ENCODE data around the gene BACH2.

BACH2 gene

DNA sequence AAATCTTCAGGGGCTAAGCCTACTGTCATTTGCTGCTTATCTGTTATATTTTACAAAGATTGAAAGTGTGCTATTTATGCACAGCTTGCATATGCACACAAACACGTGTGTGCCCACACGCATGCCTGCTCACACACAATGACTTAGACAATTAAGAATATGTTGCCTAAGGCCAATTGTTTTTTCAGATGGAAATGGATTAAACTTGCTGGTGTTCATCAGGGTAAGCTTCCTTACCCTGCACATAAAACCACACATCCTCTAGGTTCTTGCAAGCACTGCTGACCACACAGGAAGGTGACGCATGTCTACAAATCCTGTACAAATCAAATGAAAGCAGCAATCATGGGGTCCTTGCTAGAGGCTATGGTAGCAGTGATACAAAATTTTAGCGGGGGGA is 344.0 kb downstream of the BACH2 start:
- Histone ChIP-seq H4K20me1 (ENCODE audit: low read depth, low read length) (no peaks in the 10 kb centered on the region), H3K4me3 (ENCODE audit: insufficient read depth, low read length, poor library complexity, severe bottlenecking) (no peak overlapping the region), H3F3A (ENCODE audit: insufficient read depth) (no peaks in the 10 kb centered on the region), H3K27me3 (ENCODE audit: low read length) (no peaks in the 10 kb centered on the region), H3K27ac (ENCODE audit: low read depth, low read length) (no peak overlapping the region), H3K4me2 (ENCODE audit: low read depth, low read length, poor library complexity, severe bottlenecking) (no peak overlapping the region), H2AFZ (ENCODE audit: low read depth, low read length, severe bottlenecking) (no peak overlapping the region), H3K79me2 (ENCODE audit: insufficient read depth, low read length) (no peaks in the 10 kb centered on the region), H3K9ac (ENCODE audit: low read length) (no peak overlapping the region), H3K36me3 (ENCODE audit: low read length) (no peaks in the 10 kb centered on the region), H3K9me3 (ENCODE audit: insufficient read depth, low read length) (no peaks in the 10 kb centered on the region), H3K9me2 (replicated peaks; ENCODE audit: insufficient read depth, low read length) (no peaks in the 10 kb centered on the region)
- TF ChIP-seq, protein P1, sequence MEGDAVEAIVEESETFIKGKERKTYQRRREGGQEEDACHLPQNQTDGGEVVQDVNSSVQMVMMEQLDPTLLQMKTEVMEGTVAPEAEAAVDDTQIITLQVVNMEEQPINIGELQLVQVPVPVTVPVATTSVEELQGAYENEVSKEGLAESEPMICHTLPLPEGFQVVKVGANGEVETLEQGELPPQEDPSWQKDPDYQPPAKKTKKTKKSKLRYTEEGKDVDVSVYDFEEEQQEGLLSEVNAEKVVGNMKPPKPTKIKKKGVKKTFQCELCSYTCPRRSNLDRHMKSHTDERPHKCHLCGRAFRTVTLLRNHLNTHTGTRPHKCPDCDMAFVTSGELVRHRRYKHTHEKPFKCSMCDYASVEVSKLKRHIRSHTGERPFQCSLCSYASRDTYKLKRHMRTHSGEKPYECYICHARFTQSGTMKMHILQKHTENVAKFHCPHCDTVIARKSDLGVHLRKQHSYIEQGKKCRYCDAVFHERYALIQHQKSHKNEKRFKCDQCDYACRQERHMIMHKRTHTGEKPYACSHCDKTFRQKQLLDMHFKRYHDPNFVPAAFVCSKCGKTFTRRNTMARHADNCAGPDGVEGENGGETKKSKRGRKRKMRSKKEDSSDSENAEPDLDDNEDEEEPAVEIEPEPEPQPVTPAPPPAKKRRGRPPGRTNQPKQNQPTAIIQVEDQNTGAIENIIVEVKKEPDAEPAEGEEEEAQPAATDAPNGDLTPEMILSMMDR (IDR thresholded peaks at IDR 0.05; ENCODE audit: insufficient read depth, low read length, poor library complexity, severe bottlenecking), result no peak
- TF ChIP-seq EZH2phosphoT487 (conservative IDR thresholded peaks at IDR 0.05; ENCODE audit: low read length), result no peak

DNA sequence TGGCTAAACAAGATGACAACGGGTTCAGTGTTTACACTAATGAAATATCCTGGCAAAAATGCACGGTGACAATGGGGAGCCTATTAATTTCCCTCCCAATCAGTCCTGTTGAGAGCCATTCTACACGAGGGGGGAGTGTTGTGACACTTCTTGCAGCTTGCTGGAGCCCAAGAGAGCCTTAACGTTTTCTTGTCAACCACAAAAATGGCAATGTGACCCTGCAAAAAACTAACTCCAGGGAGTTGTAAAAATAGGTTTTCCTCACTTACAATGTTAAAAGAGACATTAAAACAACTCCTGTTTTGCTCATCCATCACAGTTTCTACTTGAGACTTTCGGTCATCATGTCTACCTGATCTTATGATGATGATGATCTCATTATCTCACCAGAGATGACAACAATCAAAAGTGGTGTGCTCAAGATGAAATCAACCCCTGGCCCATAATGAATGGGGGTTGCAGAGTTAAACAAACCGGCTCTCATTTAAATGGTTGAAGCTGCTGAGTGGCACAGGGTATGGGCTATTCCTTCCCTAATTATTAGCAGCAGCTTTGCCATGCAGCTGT is 344.5 kb downstream of the BACH2 start:
- no peak overlapping the region for H3K27ac ChIP-seq (ENCODE audit: low read depth, low read length)
- H3K9me3 ChIP-seq (ENCODE audit: insufficient read depth, low read length), result no peaks in the 10 kb centered on the region
- no peaks in the 10 kb centered on the region for H3F3A ChIP-seq (ENCODE audit: insufficient read depth)
- H2AFZ ChIP-seq (ENCODE audit: low read depth, low read length, severe bottlenecking), result no peak overlapping the region
- no peak overlapping the region for H3K4me2 ChIP-seq (ENCODE audit: low read depth, low read length, poor library complexity, severe bottlenecking)
- H4K20me1 ChIP-seq (ENCODE audit: low read depth, low read length), result no peaks in the 10 kb centered on the region
- H3K9me2 ChIP-seq (replicated peaks; ENCODE audit: insufficient read depth, low read length), result no peaks in the 10 kb centered on the region
- no peaks in the 10 kb centered on the region for H3K79me2 ChIP-seq (ENCODE audit: insufficient read depth, low read length)
- no peak overlapping the region for H3K9ac ChIP-seq (ENCODE audit: low read length)
- no peak for TF ChIP-seq EZH2phosphoT487 (conservative IDR thresholded peaks at IDR 0.05; ENCODE audit: low read length)
- TF ChIP-seq, protein P1 (IDR thresholded peaks at IDR 0.05; ENCODE audit: insufficient read depth, low read length, poor library complexity, severe bottlenecking), result no peak
- H3K4me3 ChIP-seq (ENCODE audit: insufficient read depth, low read length, poor library complexity, severe bottlenecking), result no peak overlapping the region
- no peaks in the 10 kb centered on the region for H3K27me3 ChIP-seq (ENCODE audit: low read length)
- no peaks in the 10 kb centered on the region for H3K36me3 ChIP-seq (ENCODE audit: low read length)

DNA sequence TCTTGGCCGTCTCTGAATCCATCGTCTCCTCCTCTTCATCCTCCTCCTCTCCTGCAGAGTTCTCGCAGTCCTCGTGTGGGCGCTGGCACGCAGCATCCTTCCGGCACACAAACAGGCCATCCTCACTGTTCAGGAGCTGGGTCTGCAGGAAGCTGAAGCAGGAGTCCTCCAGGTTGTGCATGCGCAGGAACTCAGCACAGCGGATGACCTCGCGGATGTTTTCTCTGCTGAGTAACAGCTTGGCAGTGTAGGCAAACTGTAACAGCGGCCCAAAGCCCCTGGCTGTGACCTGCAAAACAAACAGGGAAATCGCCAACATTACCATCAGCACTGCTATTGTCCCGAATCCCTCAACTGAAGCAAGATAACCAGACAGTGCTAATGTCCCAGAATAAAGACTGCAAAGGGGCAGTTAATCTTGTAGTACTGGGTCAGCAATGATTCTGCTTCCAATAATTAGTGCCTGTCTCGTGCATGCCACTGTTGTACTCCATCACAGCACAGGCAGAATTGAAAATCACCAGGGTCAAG is 345.0 kb downstream of the BACH2 start:
- Histone ChIP-seq H3K4me2 (ENCODE audit: low read depth, low read length, poor library complexity, severe bottlenecking) (no peak overlapping the region), H3K36me3 (ENCODE audit: low read length) (no peaks in the 10 kb centered on the region), H3K27me3 (ENCODE audit: low read length) (no peaks in the 10 kb centered on the region), H3K9me3 (ENCODE audit: insufficient read depth, low read length) (no peaks in the 10 kb centered on the region), H3F3A (ENCODE audit: insufficient read depth) (no peaks in the 10 kb centered on the region), H3K9ac (ENCODE audit: low read length) (no peak overlapping the region), H3K27ac (ENCODE audit: low read depth, low read length) (no peak overlapping the region), H3K4me3 (ENCODE audit: insufficient read depth, low read length, poor library complexity, severe bottlenecking) (no peak overlapping the region), H3K79me2 (ENCODE audit: insufficient read depth, low read length) (no peaks in the 10 kb centered on the region), H2AFZ (ENCODE audit: low read depth, low read length, severe bottlenecking) (no peak overlapping the region), H4K20me1 (ENCODE audit: low read depth, low read length) (no peaks in the 10 kb centered on the region), H3K9me2 (replicated peaks; ENCODE audit: insufficient read depth, low read length) (no peaks in the 10 kb centered on the region)
- TF ChIP-seq EZH2phosphoT487 (conservative IDR thresholded peaks at IDR 0.05; ENCODE audit: low read length), result no peak
- TF ChIP-seq, protein P1 (IDR thresholded peaks at IDR 0.05; ENCODE audit: insufficient read depth, low read length, poor library complexity, severe bottlenecking), result no peak
